Activated CD4-positive, alpha-beta memory T cell treated with anti-CD3 and anti-CD28 coated beads for 36 hours (primary cell): ENCODE results near the gene RRP1B. TPM values are rescaled to one million over a fixed set of nuclear protein-coding genes. Genes with fewer than 3 reads are reported as not detected.
"Not testable (repeated sequence)": the region's sequence is repeated elsewhere in the genome, so short reads cannot be mapped to it uniquely, and the experiment has no call there.

Source experiments
- CTCF ChIA-PET: fragments of 350-600 bp; sonication (Branson Sonifier 250); formaldehyde crosslinking; loops from one replicate; lab custom pipeline; 2021; ENCODE audit warnings: antibody characterized with exemption, inconsistent platforms; lab: Charles Lee
- POLR2A ChIA-PET: fragments of 350-600 bp; sonication (Branson Sonifier 250); formaldehyde crosslinking; loops from one replicate; lab custom pipeline; 2021; ENCODE audit warnings: antibody characterized with exemption; lab: Charles Lee
- DNase-seq: peaks from one replicate; pipeline ENCODE4 v3.0.0-alpha.2; 2020
- H3K27ac Mint-ChIP-seq: one replicate; pipeline ENCODE4 v1.8.0; 2021; ENCODE audit warnings: mixed read lengths
- H3K27me3 Mint-ChIP-seq: one replicate; pipeline ENCODE4 v1.8.0; 2021; ENCODE audit warnings: mixed read lengths
- H3K36me3 Mint-ChIP-seq: one replicate; pipeline ENCODE4 v1.8.0; 2021; ENCODE audit warnings: mixed read lengths
- H3K4me1 Mint-ChIP-seq: one replicate; pipeline ENCODE4 v1.8.0; 2021; ENCODE audit warnings: low read depth, mixed read lengths
- H3K4me3 Mint-ChIP-seq: one replicate; pipeline ENCODE4 v1.8.0; 2021; ENCODE audit warnings: mild to moderate bottlenecking, mixed read lengths
- H3K9me3 Mint-ChIP-seq: one replicate; pipeline ENCODE4 v1.8.0; 2021; ENCODE audit warnings: mixed read lengths
- intact Hi-C: fragments of 100-400 bp; cut with micrococcal nuclease; formaldehyde crosslinking; loops from one replicate; pipeline ENCODE4 v1.15.1; 2023
- total RNA-seq, 2 experiments: library from RNA; stranded (reverse); gene quantifications; one replicate each; pipeline ENCODE4 v1.2.3, GENCODE V29; 2021

The RRP1B gene
- total RNA-seq, 2 experiments from 2014 or later = 66.7 to 69.9 TPM

GRCh38 chr21:43644609-43645008, 14.8 kb upstream of the RRP1B start:
- Mint-ChIP-seq H3K27me3 (peaks cover 3% of the 10 kb centered on the region), H3K4me3 (no peak overlapping the region), H3K4me1 (peaks cover 17% of the 10 kb centered on the region), H3K27ac (no peak overlapping the region), H3K36me3 (no peaks in the 10 kb centered on the region), H3K9me3 (no peaks in the 10 kb centered on the region)
- no peak for DNase-seq
- CTCF ChIA-PET = interaction anchor here (0.7 to 1.8 kb wide), 5 partner anchors 12 to 375 kb away, joined by 3 to 5 read pairs (median 3); no protein-coding TSS in a partner anchor
- intact Hi-C loops = loop anchor here (5.0 kb wide), 1 partner anchor 722 kb away; no protein-coding TSS in a partner anchor
- POLR2A ChIA-PET = no interaction called here

- CTCF ChIA-PET = interaction anchor here (0.6 to 1.9 kb wide), 10 partner anchors 12 to 714 kb away, joined by 3 to 5 read pairs (median 3); no protein-coding TSS in a partner anchor
- peaks cover 16% of the 10 kb centered on the region for H3K4me1 Mint-ChIP-seq
- H3K9me3 Mint-ChIP-seq = no peaks in the 10 kb centered on the region
- DNase-seq = peak; percentile 42
- POLR2A ChIA-PET = no interaction called here
- intact Hi-C loops = loop anchor here (5.0 kb wide), 1 partner anchor 723 kb away; no protein-coding TSS in a partner anchor
- peaks cover 3% of the 10 kb centered on the region for H3K27me3 Mint-ChIP-seq
- no peak overlapping the region for H3K27ac Mint-ChIP-seq
- no peaks in the 10 kb centered on the region for H3K36me3 Mint-ChIP-seq
- no peak overlapping the region for H3K4me3 Mint-ChIP-seq
These were observed 14.0 kb upstream of the RRP1B start for GRCh38 chr21:43645136-43645891.

- intact Hi-C loops = loop anchor here (2.0 to 5.0 kb wide), 2 partner anchors 15 to 724 kb away; no protein-coding TSS in a partner anchor
- no peaks in the 10 kb centered on the region for H3K9me3 Mint-ChIP-seq
- no peak overlapping the region for H3K4me3 Mint-ChIP-seq
- peaks cover 3% of the 10 kb centered on the region for H3K27me3 Mint-ChIP-seq
- no peak for DNase-seq
- H3K4me1 Mint-ChIP-seq = peaks cover 16% of the 10 kb centered on the region
- H3K36me3 Mint-ChIP-seq = no peaks in the 10 kb centered on the region
- ChIA-PET CTCF (interaction anchor here (0.6 to 1.9 kb wide), 8 partner anchors 10 to 715 kb away, joined by 3 to 5 read pairs (median 3); no protein-coding TSS in a partner anchor), POLR2A (no interaction called here)
- H3K27ac Mint-ChIP-seq = no peak overlapping the region
These were observed 13.4 kb upstream of the RRP1B start for GRCh38 chr21:43645976-43646375.

- ChIA-PET CTCF (interaction anchor here (0.6 to 1.9 kb wide), 4 partner anchors 9 to 272 kb away, joined by 3 to 5 read pairs (median 4); no protein-coding TSS in a partner anchor), POLR2A (no interaction called here)
- H3K27ac Mint-ChIP-seq = no peak overlapping the region
- peaks cover 3% of the 10 kb centered on the region for H3K27me3 Mint-ChIP-seq
- peaks cover 16% of the 10 kb centered on the region for H3K4me1 Mint-ChIP-seq
- H3K36me3 Mint-ChIP-seq = no peaks in the 10 kb centered on the region
- no peak overlapping the region for H3K4me3 Mint-ChIP-seq
- H3K9me3 Mint-ChIP-seq = no peaks in the 10 kb centered on the region
- DNase-seq = peak; percentile 90
- intact Hi-C loops = loop anchor here (2.0 to 5.0 kb wide), 2 partner anchors 14 to 724 kb away; no protein-coding TSS in a partner anchor
These were observed 12.7 kb upstream of the RRP1B start for GRCh38 chr21:43646550-43647260.

DNA sequence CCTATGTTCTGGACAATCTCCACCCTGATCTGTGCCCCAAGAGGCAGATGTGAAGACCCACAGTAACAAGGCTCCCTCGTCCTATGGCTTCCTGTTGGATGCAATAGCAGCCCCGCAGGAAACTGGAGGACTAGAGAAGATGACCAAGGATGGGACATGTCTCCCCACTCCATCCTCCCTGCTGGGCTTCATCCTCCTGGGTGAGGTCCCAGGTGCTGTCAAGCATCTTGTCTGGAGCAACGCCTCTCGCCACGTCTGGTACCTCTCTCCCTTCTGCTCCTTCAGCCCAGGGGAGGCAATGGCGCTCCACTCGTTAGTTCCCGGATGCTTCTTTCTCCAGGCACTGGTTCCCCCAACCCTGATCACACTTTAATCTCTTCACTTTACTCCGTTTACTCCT, 11.2 kb upstream of the RRP1B start:
- DNase-seq = no peak
- Mint-ChIP-seq H3K9me3 (no peaks in the 10 kb centered on the region), H3K4me3 (no peak overlapping the region), H3K27me3 (peaks cover 3% of the 10 kb centered on the region), H3K36me3 (no peaks in the 10 kb centered on the region), H3K27ac (no peak overlapping the region), H3K4me1 (peaks cover 16% of the 10 kb centered on the region)
- CTCF ChIA-PET = interaction anchor here (0.7 kb wide), 1 partner anchor 11 kb away, joined by 3 read pairs; the partner anchor contains the start of genes HSF2BP and RRP1B
- POLR2A ChIA-PET = no interaction called here
- intact Hi-C loops = loop anchor here (5.0 kb wide), 1 partner anchor 726 kb away; no protein-coding TSS in a partner anchor

GRCh38 chr21:43651926-43652325, 7.4 kb upstream of the RRP1B start:
- CTCF ChIA-PET, H3K4me3 Mint-ChIP-seq, DNase-seq, H3K27me3 Mint-ChIP-seq, H3K4me1 Mint-ChIP-seq, H3K36me3 Mint-ChIP-seq, H3K27ac Mint-ChIP-seq, POLR2A ChIA-PET, intact Hi-C loops, H3K9me3 Mint-ChIP-seq: not testable (repeated sequence)

DNA sequence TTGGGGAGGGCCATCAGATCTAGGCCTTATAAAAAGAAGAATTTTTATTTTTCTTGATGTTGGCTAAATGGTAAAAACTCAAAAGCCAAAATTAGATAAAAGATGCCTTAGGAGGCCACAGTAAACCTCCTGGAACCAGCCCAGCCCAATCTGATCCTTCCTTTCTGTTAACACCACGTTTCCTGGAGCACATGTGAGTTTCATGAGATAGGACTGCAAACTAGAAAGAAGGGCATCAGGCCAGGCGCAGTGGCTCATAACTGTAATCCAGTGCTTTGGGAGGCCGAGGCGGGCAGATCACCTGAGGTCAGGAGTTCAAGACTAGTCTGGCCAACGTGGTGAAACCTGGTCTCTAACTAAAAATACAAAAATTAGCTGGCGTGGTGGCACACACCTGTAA, 6.7 kb upstream of the RRP1B start:
- ChIA-PET CTCF (no interaction called here), POLR2A (no interaction called here)
- Mint-ChIP-seq H3K36me3 (no peaks in the 10 kb centered on the region), H3K9me3 (no peaks in the 10 kb centered on the region), H3K27me3 (no peaks in the 10 kb centered on the region), H3K4me3 (no peak overlapping the region), H3K27ac (no peak overlapping the region), H3K4me1 (peaks cover 2% of the 10 kb centered on the region)
- no peak for DNase-seq
- intact Hi-C loops = no loop called here

DNA sequence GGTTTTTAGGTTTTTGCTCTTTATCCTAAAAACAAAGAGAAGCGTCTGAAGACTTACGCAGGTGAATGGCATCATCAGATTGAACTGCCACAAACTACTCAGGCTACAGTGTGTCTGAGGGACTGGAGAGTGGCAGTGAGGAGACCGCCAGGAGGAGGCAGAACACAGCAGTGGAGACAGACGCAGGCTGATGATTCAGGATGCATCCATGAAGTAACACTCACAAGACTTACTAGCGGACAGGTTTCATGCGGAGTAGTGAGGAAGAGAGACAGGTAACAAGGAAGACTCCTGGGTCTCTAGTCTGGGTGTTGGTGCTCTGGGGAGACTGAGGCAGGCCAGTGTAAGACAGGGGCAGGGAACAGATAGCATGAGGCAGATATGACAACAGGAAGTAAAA, 5.7 kb upstream of the RRP1B start:
- DNase-seq = no peak
- no peak overlapping the region for H3K27ac Mint-ChIP-seq
- no peak overlapping the region for H3K4me3 Mint-ChIP-seq
- peaks cover 2% of the 10 kb centered on the region for H3K4me1 Mint-ChIP-seq
- POLR2A ChIA-PET = no interaction called here
- no peaks in the 10 kb centered on the region for H3K36me3 Mint-ChIP-seq
- CTCF ChIA-PET = no interaction called here
- intact Hi-C loops = no loop called here
- H3K9me3 Mint-ChIP-seq = no peaks in the 10 kb centered on the region
- H3K27me3 Mint-ChIP-seq = no peaks in the 10 kb centered on the region

DNA sequence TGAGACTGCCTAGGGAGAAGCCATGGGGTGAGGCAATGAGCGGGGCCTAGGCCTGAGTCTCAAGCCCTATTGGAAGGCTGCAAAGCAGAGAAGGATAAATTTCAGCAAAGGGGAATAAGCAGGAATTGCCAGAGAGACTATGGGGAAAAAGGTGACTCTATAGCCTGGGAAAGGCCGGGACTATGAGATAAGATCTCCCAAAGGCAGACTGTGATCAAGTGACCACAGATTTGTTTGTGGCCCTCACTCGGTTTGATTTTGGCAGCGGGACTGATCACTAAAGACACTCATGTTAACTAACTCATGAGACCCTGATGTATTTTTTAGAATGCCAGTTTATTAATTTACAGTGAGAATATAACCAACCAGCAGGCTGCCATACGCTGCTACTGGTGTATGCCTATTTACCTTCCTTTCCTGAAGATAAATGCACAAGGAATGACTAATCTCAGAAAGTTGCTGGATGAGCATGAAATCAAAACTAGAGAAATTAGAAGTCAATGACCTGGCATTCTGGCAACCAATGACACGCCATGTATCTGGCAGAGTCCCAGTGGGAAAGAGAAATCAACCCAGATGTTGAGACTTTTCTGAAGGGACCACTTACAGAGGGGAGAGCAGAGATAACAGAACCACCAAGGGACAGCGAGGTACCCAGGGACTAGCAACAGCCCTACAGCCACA, 4.4 kb upstream of the RRP1B start:
- DNase-seq = no peak
- POLR2A ChIA-PET = no interaction called here
- peak overlapping the region; percentile 29 for H3K27ac Mint-ChIP-seq
- no peaks in the 10 kb centered on the region for H3K9me3 Mint-ChIP-seq
- peaks cover 8% of the 10 kb centered on the region for H3K4me1 Mint-ChIP-seq
- H3K27me3 Mint-ChIP-seq = no peaks in the 10 kb centered on the region
- H3K4me3 Mint-ChIP-seq = no peak overlapping the region
- no peaks in the 10 kb centered on the region for H3K36me3 Mint-ChIP-seq
- intact Hi-C loops = no loop called here
- CTCF ChIA-PET = interaction anchor here (1.1 kb wide), 1 partner anchor 8 kb away, joined by 5 read pairs; no protein-coding TSS in a partner anchor

DNA sequence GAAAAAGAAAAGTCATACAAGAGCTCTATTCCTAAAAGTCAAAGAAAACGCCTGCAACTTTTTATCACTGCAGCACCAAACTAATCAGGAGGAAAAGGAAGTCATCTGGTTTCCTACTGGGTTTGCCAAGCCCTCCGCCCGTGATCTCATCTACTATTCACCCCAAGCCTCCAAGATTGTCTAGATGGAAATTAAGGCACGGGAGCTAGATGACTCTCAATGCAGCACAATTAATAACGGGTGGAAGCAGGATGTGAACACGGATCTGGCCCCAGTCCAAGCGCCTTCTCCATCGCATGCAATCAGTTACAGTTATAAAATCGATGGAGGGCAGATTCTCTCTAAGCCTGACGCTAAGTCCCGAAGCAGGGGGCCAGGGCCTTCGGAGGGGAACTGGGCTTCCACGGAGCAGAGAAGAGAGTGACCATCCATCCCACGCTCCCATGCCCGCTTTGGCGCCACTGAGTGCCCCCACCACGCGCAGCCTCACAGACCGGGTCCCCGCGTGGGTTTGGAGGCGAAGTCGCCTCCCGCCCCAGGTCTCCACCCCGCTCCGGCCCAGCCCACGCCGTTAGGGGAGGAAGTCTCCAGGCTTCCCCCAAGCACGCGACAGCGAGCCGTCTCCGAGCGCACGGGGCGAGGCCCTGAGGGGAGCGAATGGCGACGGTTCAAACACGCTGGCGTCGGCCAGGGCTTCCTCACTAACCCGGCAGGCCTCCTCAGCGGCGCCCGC, 1.8 kb upstream of the RRP1B start:
- Mint-ChIP-seq H3K36me3 (peaks cover 18% of the 10 kb centered on the region), H3K4me1 (peaks cover 30% of the 10 kb centered on the region), H3K4me3 (no peak overlapping the region), H3K9me3 (no peaks in the 10 kb centered on the region), H3K27me3 (no peaks in the 10 kb centered on the region), H3K27ac (no peak overlapping the region)
- ChIA-PET POLR2A (no interaction called here), CTCF (interaction anchor here (1.6 kb wide), 1 partner anchor 13 kb away, joined by 5 read pairs; no protein-coding TSS in a partner anchor)
- no peak for DNase-seq
- intact Hi-C loops = no loop called here

DNA sequence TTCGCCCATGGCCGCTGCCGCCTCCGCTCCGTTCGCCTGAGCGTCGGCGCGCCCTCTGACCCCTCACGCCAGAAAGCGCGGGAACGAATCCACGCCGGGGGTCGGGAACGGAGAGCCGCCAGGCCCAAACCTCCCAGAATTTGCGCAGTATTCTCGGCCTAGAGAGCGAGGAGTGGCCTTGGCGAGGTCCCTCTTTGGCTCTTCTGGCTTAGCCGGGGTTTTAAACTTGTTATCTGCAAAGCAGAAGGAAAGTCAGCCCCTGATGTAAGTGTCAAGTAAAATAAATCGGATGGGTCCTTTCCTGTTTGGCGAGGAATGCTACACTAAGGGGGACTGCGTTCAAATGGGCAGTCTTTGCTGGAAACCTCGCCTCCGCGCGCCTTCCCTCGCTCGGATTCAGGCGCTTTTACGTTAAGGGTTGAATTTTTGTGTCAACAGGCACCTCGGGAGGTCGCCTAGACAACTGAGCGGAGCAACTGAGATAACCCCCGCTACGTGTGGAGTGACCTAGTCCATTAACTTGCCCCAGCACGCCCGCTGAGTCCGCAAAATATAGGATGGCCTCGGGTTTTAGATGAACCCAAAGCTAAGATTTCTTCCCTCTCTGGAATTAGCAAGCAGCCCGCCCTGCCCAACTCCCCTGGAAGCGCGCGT, 1.1 kb upstream of the RRP1B start:
- Mint-ChIP-seq H3K4me1 (peaks cover 37% of the 10 kb centered on the region), H3K27ac (no peak overlapping the region), H3K9me3 (no peaks in the 10 kb centered on the region), H3K4me3 (no peak overlapping the region), H3K27me3 (no peaks in the 10 kb centered on the region), H3K36me3 (peaks cover 25% of the 10 kb centered on the region)
- ChIA-PET CTCF (interaction anchor here (1.0 kb wide), 1 partner anchor 10 kb away, joined by 3 read pairs; no protein-coding TSS in a partner anchor), POLR2A (interaction anchor here (1.3 kb wide), 1 partner anchor 70 kb away, joined by 3 read pairs; no protein-coding TSS in a partner anchor)
- intact Hi-C loops = no loop called here
- DNase-seq = no peak
